Activated B cell treated with CpG ODN at 0.5 μM for 24 hours (primary cell): ENCODE data around the gene TXNRD2. TPM values are rescaled to one million over a fixed set of nuclear protein-coding genes. Genes with fewer than 3 reads are reported as not detected.

Source experiments
- ATAC-seq: fragments of 200-7000 bp; cut with Tn5 transposase; one replicate; pipeline ENCODE4 v1.10.0; 2021; ENCODE audit warnings: low read depth, mild to moderate bottlenecking, moderate library complexity
- CTCF ChIA-PET: fragments of 350-600 bp; sonication (Branson Sonifier 250); formaldehyde crosslinking; loops from one replicate; lab custom pipeline; 2021; ENCODE audit warnings: antibody characterized with exemption; lab: Charles Lee
- POLR2A ChIA-PET: fragments of 350-600 bp; sonication (Branson Sonifier 250); formaldehyde crosslinking; loops from one replicate; lab custom pipeline; 2021; ENCODE audit warnings: antibody characterized with exemption; lab: Charles Lee
- DNase-seq: peaks from one replicate; pipeline ENCODE4 v3.0.0; 2022
- H3K27ac Mint-ChIP-seq: one replicate; pipeline ENCODE4 v1.8.0; 2020; ENCODE audit warnings: mixed read lengths
- H3K27me3 Mint-ChIP-seq: one replicate; pipeline ENCODE4 v1.8.0; 2021; ENCODE audit warnings: mixed read lengths
- H3K36me3 Mint-ChIP-seq: one replicate; pipeline ENCODE4 v1.8.0; 2021; ENCODE audit warnings: low read depth, mixed read lengths
- H3K4me1 Mint-ChIP-seq: one replicate; pipeline ENCODE4 v1.8.0; 2021; ENCODE audit warnings: mixed read lengths
- H3K4me3 Mint-ChIP-seq: one replicate; pipeline ENCODE4 v1.8.0; 2020; ENCODE audit warnings: mild to moderate bottlenecking, mixed read lengths
- H3K9me3 Mint-ChIP-seq: one replicate; pipeline ENCODE4 v1.8.0; 2020; ENCODE audit warnings: mixed read lengths
- intact Hi-C: fragments of 100-400 bp; cut with micrococcal nuclease; formaldehyde crosslinking; loops from one replicate; pipeline ENCODE4 v1.15.1; 2024
- total RNA-seq: library from RNA; stranded (reverse); gene quantifications from 2 replicates; pipeline ENCODE4 v1.2.3, GENCODE V29; 2022
- TF ChIP-seq, protein P1 (sequence below): fragments of 200-600 bp; IDR thresholded peaks from one replicate; pipeline ENCODE4 v1.8.0; 2022; ENCODE audit warnings: antibody characterized with exemption, mild to moderate bottlenecking

The TXNRD2 gene
- total RNA-seq, 1 donor from 2014 or later = 31.2 TPM

DNA sequence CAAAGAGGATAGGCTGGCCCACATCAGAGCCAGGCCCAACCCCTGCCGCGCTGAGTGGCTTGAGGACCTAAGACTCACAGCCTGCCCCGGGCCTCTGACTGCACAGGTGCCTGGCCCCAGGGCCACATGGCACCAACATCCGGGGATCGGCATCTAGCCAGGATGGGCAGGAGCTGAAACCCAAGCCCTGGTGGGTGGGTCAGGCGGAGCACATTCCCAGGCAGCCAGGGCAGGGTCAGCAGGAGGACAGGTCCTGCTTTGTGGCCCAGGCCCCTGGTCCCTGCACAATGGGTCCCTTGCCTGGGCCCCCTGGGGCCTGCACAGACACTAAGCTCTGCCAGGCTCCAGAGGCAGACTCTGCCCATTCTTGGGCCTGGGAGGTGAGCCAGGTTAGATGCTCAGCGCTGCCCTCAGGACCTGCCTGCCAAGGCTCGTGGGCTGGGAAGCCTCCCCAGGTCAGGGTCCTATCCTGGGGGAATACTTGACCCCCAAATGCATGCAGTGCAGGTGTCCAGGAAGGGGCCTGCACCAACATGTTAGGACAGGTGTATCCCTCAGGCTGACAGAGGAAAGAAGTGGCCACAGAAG, 41.5 kb upstream of the TXNRD2 start:
- H3K4me3 Mint-ChIP-seq = no peak overlapping the region
- H3K27ac Mint-ChIP-seq = no peak overlapping the region

DNA sequence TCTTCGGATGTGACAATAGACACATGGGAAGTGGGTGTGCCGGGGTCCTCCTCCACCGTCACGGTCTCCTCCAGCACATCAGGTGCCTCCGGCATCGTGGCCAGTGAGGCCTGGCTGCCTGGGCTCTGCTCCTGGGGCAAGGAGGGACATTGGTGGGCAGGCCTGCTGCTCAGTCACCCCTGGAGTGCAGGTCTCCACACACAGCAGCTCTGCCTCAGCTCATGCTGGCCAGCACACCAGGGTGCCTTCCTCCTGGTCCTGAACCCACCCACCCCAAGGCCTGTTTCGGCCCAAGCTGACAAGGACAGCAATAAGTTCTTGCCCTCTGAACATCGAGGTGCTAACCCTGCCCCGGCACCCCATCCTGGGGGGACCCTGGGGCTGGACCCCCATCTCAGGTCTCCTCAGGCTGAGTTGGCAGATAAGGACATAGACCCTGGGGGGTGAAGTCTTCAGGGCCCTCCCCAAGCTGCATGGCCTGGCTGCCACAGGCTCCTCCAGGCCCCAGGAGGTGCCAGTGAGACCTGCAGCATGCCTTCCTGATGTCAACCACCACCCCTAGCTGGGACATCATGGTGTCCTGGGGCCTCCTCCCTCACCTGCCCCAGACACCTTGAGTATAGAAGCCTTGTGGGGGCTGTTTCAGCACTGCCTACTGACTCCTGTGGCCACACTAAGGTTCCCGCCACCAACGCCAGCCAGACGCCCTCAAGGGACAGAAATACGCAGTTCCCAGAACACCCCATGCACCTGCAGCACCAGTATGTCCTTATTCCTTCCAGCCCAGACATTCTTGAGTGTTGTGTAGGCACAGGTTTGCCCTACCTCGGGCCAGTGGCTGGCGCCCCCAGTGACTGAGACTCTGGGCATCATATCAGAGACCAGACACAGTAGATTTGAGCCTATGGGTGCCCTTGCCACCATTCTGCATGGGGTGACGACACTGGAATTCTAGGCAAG, 40.6 kb upstream of the TXNRD2 start:
- H3K27me3 Mint-ChIP-seq = peaks cover 2% of the 10 kb centered on the region
- TF ChIP-seq, protein P1, sequence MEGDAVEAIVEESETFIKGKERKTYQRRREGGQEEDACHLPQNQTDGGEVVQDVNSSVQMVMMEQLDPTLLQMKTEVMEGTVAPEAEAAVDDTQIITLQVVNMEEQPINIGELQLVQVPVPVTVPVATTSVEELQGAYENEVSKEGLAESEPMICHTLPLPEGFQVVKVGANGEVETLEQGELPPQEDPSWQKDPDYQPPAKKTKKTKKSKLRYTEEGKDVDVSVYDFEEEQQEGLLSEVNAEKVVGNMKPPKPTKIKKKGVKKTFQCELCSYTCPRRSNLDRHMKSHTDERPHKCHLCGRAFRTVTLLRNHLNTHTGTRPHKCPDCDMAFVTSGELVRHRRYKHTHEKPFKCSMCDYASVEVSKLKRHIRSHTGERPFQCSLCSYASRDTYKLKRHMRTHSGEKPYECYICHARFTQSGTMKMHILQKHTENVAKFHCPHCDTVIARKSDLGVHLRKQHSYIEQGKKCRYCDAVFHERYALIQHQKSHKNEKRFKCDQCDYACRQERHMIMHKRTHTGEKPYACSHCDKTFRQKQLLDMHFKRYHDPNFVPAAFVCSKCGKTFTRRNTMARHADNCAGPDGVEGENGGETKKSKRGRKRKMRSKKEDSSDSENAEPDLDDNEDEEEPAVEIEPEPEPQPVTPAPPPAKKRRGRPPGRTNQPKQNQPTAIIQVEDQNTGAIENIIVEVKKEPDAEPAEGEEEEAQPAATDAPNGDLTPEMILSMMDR = no peak
- no peak overlapping the region for H3K27ac Mint-ChIP-seq
- H3K9me3 Mint-ChIP-seq = no peaks in the 10 kb centered on the region
- no peaks in the 10 kb centered on the region for H3K36me3 Mint-ChIP-seq
- ChIA-PET CTCF (no interaction called here), POLR2A (no interaction called here)
- ATAC-seq (no peak), DNase-seq (no peak)
- H3K4me1 Mint-ChIP-seq = peaks cover 5% of the 10 kb centered on the region
- no peak overlapping the region for H3K4me3 Mint-ChIP-seq
- intact Hi-C loops = no loop called here

More for the DNA sequence above, 41.5 kb upstream of the TXNRD2 start:
- no peak for ATAC-seq
- H3K4me1 Mint-ChIP-seq = peaks cover 8% of the 10 kb centered on the region
- POLR2A ChIA-PET = no interaction called here
- no peaks in the 10 kb centered on the region for H3K36me3 Mint-ChIP-seq
- H3K9me3 Mint-ChIP-seq = no peaks in the 10 kb centered on the region
- intact Hi-C loops = no loop called here
- TF ChIP-seq, protein P1 = no peak
- H3K27me3 Mint-ChIP-seq = peaks cover 2% of the 10 kb centered on the region
- no peak for DNase-seq
- CTCF ChIA-PET = no interaction called here

DNA sequence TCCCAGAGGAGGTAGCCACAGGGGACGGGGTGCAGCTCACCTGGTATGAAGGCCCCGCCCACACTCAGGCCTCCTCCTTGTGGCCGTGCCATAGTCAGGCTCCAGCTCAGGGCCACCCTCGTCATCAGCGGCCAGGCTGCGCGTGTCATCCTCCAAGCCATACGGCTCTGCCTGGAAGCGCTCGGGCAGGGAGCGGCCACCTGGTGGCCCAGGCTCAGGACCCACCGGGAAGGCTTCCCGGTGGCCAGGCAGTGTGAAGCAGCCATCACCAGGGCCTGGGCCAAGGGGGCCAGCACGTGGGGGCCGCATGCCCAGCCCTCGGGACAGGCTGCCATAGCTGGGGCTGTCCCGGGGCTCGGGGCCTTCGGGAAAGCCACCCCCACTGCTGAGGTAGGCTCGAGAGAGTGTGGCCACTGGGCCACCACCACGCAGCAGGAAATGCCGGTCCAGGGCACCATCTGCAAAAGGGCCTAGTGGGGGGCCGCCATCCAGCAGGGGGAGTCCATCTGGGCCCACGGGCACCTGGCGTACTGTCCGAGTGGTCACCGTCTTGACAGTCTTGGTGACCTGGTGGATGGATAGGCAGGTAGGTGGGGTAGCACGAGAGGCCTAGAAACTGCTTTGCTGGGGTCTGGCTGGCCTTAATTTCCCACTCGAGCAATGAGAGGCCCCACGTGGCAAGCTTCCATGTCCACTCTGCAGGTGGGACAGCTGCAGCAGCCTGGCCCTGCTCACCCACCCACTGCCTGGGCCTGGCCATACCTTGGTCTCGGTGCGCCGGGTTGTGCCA, 39.7 kb upstream of the TXNRD2 start:
- Mint-ChIP-seq H3K9me3 (no peaks in the 10 kb centered on the region), H3K4me1 (peaks cover 3% of the 10 kb centered on the region), H3K27ac (no peak overlapping the region), H3K27me3 (peaks cover 2% of the 10 kb centered on the region), H3K36me3 (no peaks in the 10 kb centered on the region), H3K4me3 (no peak overlapping the region)
- TF ChIP-seq, protein P1 = no peak
- ChIA-PET POLR2A (no interaction called here), CTCF (no interaction called here)
- intact Hi-C loops = no loop called here
- ATAC-seq (no peak), DNase-seq (no peak)

DNA sequence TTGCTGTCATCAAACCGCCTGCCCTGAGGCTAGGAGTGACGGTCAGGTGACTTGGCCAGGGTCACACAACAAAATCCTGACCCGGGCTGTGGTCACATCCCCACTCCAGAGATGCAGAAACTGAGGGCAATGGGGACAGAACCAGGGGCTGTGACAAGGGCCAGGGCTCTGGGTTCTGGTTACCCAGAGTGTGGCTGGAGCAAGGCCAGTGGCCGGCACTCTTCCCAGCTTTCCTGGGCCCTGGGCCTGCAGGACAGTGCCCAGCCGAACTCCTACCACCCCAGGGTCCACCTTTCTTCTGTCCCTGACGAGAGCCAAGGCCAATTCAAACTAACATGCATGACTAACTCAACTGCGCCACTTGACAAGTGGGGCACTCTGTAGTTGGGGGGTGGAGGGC, 39.1 kb upstream of the TXNRD2 start:
- Mint-ChIP-seq H3K9me3 (no peaks in the 10 kb centered on the region), H3K27ac (no peak overlapping the region), H3K27me3 (peaks cover 2% of the 10 kb centered on the region), H3K36me3 (no peaks in the 10 kb centered on the region), H3K4me3 (no peak overlapping the region), H3K4me1 (no peaks in the 10 kb centered on the region)
- intact Hi-C loops = no loop called here
- DNase-seq = no peak
- TF ChIP-seq, protein P1 = no peak
- POLR2A ChIA-PET = no interaction called here
- no peak for ATAC-seq
- CTCF ChIA-PET = no interaction called here
